Epidermal melanocyte (primary cell): ENCODE measurements around the gene PROX1.

ENCODE experiments used
- DNase-seq: peaks from one replicate; pipeline ENCODE4 v3.0.0; 2011; ENCODE audit warnings: low spot score; ENCODE audit not compliant: insufficient read length

Gene PROX1

DNA sequence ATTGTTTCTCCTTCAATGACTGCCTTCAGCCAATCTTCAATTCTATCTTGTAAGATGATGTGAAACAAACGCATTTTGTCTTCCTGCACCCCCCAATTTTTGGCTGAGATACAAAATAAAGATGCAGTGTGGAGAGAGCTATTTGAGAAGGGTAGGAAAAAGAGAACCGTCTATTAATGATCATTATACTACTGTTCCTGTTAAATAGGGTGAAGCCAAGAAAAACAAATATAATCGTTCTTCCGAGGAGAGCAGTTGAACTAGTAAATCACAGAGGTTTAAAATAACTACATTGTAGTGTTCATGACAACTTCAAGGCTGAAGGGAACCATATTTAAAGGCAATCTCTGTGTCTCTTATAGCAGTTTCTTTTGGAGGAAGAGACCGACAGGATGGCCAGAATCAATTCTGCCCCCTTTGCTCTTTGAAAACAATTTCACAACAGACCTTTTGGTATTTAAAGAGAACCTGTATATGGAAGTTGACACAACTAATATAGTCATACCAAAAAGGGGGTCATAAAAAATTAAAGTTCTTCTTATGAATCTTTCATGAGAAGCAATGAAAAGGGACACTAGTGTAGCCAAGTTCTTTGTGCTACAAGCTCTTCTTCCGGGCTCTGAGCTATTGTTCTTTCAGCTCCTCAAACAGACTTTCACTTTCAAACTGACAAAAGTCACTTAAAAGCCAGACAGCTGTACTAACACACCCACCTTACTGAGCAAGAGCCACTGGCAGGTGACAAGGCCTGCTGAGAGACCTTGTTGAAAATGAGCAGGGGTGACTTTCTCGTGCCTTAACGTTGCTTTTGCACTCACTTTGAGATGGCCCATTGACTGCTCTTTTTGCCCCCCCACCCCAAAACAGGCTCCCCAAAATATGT, 30.9 kb downstream of the PROX1 start:
- DNase-seq: no peak

- DNase-seq: no peak
These were observed 31.7 kb downstream of the PROX1 start for GRCh38 chr1:214019499-214019898.

GRCh38 chr1:214021321-214021720, 33.5 kb downstream of the PROX1 start:
- DNase-seq: no peak

- no peak for DNase-seq
These were observed 34.5 kb downstream of the PROX1 start for GRCh38 chr1:214022229-214022791.

GRCh38 chr1:214022810-214023425, 35.1 kb downstream of the PROX1 start:
- no peak for DNase-seq

DNA sequence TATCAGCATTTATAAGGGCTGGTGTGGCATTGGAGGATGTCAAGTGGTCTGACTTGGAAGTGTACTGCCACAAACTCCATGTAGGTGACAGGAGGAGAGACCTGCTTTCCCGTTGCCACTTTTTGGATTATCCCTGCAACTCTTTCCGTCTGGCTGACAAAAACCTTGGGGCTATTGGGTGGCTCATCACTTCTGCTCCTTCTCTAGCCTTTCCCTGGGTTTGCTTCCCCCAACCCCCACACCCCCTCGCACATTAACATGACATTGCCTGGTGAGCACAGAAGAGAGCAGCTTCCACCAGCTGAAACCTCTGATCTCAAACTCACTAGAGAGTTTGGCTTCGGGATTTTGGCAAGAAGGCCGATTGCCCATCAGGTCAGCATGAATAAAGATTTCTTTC, 39.2 kb downstream of the PROX1 start:
- DNase-seq: no peak

GRCh38 chr1:214027498-214027897, 39.7 kb downstream of the PROX1 start:
- no peak for DNase-seq

GRCh38 chr1:214028095-214028494, 40.3 kb downstream of the PROX1 start:
- DNase-seq: no peak

- no peak for DNase-seq
These were observed 41.1 kb downstream of the PROX1 start for GRCh38 chr1:214028649-214029406.

GRCh38 chr1:214029796-214030195, 42.0 kb downstream of the PROX1 start:
- no peak for DNase-seq

DNA sequence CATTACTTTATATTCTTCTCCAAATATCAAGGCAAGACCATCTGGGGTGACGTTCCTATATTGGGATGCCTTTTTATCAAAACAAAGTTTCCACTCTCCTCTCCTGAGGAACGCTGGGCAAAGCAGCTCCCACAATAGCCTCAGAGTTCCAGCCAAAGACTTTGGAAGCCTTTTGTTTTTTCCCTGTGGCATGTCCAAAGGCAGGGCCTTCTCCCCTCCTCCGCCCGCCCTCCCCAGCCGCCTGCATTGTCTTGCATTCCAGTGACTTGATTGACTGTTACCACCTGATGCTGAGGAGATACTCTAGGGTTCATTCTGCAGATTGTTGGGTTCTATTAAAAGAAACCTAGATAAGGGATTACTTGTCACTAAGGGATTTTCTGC, 43.5 kb downstream of the PROX1 start:
- DNase-seq: no peak

- no peak for DNase-seq
These were observed 49.7 kb downstream of the PROX1 start for GRCh38 chr1:214037468-214037867.

DNA sequence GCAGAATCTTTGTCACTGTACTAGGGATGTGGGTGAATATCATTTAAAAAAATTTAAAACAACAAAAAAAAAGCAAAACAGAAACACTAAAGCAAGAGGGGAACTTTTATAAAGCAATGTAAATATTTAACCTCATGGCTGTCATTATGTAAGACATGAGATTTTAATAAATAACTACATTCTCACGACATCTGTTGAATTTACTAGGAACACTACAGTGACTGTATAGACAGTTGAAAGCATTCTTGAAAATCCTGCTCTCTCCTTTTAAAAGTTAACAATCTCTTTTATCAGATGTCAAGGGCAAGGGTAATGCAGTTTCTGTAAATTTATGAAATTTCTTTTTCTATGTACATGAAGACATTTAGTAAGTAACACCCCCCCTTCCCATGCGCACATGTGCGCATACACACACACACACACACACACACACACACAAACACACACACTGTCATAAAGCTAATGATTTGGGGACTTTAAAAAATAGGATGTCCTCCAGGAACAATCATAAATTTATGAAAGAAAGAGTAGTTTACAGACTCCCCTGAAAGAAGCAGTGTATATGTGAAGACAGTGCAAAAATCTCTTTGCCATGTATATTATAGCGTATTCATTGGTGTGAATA, 51.7 kb downstream of the PROX1 start:
- no peak for DNase-seq

GRCh38 chr1:214043167-214043566, 55.4 kb downstream of the PROX1 start:
- no peak for DNase-seq

GRCh38 chr1:214044438-214045214, 56.9 kb downstream of the PROX1 start:
- no peak for DNase-seq

DNA sequence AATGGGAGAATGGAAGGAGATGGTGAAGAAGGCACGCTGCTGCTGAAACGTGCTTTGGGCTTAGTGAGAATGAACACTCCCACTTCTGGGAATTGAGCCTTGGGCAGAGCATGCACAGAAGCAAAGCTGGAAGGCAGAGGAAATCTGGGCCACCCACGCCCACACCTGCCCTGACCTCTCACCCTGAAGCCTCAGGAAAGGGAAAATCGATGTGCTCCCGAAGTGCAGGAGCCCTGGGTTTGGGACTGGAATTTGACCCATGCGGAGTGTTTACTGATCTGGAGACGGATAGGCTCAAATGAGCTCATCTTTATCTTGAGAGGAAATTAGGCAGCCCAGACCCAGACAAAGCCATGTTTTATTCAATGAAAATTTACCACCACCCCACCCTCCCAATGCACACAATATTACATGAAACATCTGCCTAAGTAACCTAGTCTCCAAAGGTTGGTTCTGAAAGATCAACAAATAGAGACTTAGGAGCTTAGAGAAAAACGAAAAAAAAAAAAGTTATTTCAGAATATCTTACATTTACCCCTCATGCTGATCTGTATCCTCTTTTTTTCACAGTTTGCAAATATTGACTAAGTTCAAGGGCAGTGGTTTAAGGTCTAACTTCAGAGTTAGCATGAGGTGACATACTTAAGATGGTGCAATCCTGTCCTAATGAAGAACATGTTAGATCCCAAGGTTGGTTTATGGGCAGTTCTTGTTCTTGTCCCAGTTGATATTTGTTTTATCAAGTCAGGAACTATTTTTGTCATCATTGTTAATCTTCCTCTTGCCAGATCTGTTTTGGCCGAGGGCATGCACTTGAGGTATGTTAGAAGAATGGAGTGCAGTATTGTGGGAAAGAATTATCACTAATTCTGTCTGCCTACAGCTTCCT, 63.0 kb downstream of the PROX1 start:
- DNase-seq: no peak

GRCh38 chr1:214051786-214052185, 64.0 kb downstream of the PROX1 start:
- DNase-seq: no peak

- no peak for DNase-seq
These were observed 70.3 kb downstream of the PROX1 start for GRCh38 chr1:214058076-214058475.

DNA sequence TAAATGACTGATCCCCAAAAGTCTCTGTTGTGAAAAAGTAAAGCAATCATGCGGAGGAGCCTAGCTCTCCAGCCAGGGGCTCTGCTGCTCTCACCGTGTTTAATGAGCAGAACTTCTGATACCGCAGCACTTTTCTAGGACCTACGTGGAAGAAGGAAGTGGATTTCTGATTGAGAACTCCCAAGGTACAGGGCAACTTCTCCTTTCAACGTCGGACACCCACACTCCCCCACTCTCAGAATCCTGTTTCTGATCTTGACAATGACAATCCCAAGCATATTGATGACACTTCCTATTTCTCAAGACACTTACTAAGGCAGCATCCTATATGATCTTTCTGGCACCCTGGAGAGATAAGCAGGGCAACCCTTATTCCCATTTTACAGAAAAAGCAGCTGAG, 78.4 kb downstream of the PROX1 start:
- DNase-seq: no peak

DNA sequence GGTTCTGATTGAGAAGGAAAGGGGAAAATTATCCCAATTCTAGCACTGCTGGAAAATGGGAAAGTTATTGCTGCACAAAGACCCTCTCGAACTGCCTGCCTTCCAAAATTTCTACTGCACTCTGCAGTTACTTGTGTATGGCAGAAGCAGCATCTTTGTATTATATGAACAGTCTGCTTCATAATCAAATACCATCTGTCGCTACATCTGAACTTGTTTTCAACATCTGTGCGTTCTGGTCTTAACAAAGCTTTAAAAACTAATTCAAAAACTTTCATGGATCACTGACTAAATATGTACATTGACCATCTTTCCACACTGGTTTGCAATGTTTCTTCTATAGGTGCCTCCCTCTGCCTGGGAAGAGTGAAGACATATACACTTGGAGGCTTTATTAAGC, 79.2 kb downstream of the PROX1 start:
- DNase-seq: no peak
